Neural progenitor cell (in vitro differentiated cells): Measurements from ENCODE around the gene C3orf22. TPM values are rescaled to one million over a fixed set of nuclear protein-coding genes. Genes with fewer than 3 reads are reported as not detected.

Source experiments
- DNase-seq: peaks from one replicate; pipeline ENCODE4 v3.0.0-alpha.2; 2016; ENCODE audit warnings: low spot score
- H2AFZ ChIP-seq: fragments of 200-600 bp; sonication (generic); replicated peaks from 2 replicates; pipeline ENCODE4 v1.6.1; 2016; ENCODE audit warnings: antibody characterized with exemption
- H3F3A ChIP-seq: fragments of 200-600 bp; sonication (generic); 2 replicates; pipeline ENCODE4 v1.6.1; 2016; ENCODE audit warnings: antibody characterized with exemption, low read depth
- H3K27ac ChIP-seq: fragments of 200-600 bp; sonication (generic); 2 replicates; pipeline ENCODE4 v1.5.1; 2016; ENCODE audit warnings: mild to moderate bottlenecking
- H3K27me3 ChIP-seq: fragments of 200-600 bp; sonication (generic); 2 replicates; pipeline ENCODE4 v1.6.1; 2016; ENCODE audit warnings: mild to moderate bottlenecking, moderate library complexity
- H3K36me3 ChIP-seq: fragments of 200-600 bp; sonication (generic); 2 replicates; pipeline ENCODE4 v1.5.1; 2016
- H3K4me1 ChIP-seq: fragments of 200-600 bp; sonication (generic); 2 replicates; pipeline ENCODE4 v1.6.1; 2016; ENCODE audit warnings: mixed run types
- H3K4me2 ChIP-seq: fragments of 200-600 bp; sonication (generic); 2 replicates; pipeline ENCODE4 v1.6.1; 2016
- H3K4me3 ChIP-seq: fragments of 200-600 bp; sonication (generic); 2 replicates; pipeline ENCODE4 v1.5.1; 2016
- H3K79me2 ChIP-seq: fragments of 200-600 bp; sonication (generic); 2 replicates; pipeline ENCODE4 v1.6.1; 2016; ENCODE audit warnings: low read depth
- H3K9ac ChIP-seq: fragments of 200-600 bp; sonication (generic); 2 replicates; pipeline ENCODE4 v1.6.1; 2016
- H3K9me3 ChIP-seq: fragments of 200-600 bp; sonication (generic); 2 replicates; pipeline ENCODE4 v1.5.1; 2016; ENCODE audit warnings: low read depth
- H4K20me1 ChIP-seq: fragments of 200-600 bp; sonication (generic); 2 replicates; pipeline ENCODE4 v1.6.1; 2016; ENCODE audit warnings: low read depth
- H3K27ac Mint-ChIP-seq: 3 replicates; pipeline ENCODE4 v1.8.0; 2021; ENCODE audit warnings: mixed read lengths
- H3K27me3 Mint-ChIP-seq: 2 replicates; pipeline ENCODE4 v1.8.0; 2022; ENCODE audit warnings: low read depth, mild to moderate bottlenecking, inconsistent platforms, moderate library complexity, mixed read lengths; ENCODE audit not compliant: insufficient read depth
- H3K36me3 Mint-ChIP-seq: 3 replicates; pipeline ENCODE4 v1.8.0; 2021; ENCODE audit warnings: mixed read lengths
- H3K4me1 Mint-ChIP-seq: 3 replicates; pipeline ENCODE4 v1.8.0; 2021; ENCODE audit warnings: mixed read lengths
- H3K4me3 Mint-ChIP-seq: 3 replicates; pipeline ENCODE4 v1.8.0; 2021; ENCODE audit warnings: mild to moderate bottlenecking, moderate library complexity, mixed read lengths
- H3K9me3 Mint-ChIP-seq: 3 replicates; pipeline ENCODE4 v1.8.0; 2020; ENCODE audit warnings: mixed read lengths
- EZH2 ChIP-seq: fragments of 200-600 bp; sonication (generic); IDR thresholded peaks from 2 replicates; pipeline ENCODE4 v1.6.1; 2017; ENCODE audit warnings: antibody characterized with exemption, mild to moderate bottlenecking, moderate library complexity
- EZH2phosphoT487 ChIP-seq: fragments of 200-600 bp; sonication (generic); IDR thresholded peaks from 2 replicates; pipeline ENCODE4 v1.6.1; 2017; ENCODE audit warnings: antibody characterized with exemption
- total RNA-seq: library from RNA; depleted of rRNA; stranded (reverse); fragments of >200 nt; gene quantifications from 2 replicates; pipeline ENCODE4 v1.2.3, GENCODE V29; 2015; ENCODE audit warnings: low replicate concordance
- TF ChIP-seq, protein P1 (sequence below): fragments of 200-600 bp; sonication (generic); IDR thresholded peaks from 2 replicates; pipeline ENCODE4 v1.5.1; 2017; ENCODE audit warnings: antibody characterized with exemption, mild to moderate bottlenecking

C3orf22 gene
- total RNA-seq, 1 donor from 2014 or later = not detected

DNA sequence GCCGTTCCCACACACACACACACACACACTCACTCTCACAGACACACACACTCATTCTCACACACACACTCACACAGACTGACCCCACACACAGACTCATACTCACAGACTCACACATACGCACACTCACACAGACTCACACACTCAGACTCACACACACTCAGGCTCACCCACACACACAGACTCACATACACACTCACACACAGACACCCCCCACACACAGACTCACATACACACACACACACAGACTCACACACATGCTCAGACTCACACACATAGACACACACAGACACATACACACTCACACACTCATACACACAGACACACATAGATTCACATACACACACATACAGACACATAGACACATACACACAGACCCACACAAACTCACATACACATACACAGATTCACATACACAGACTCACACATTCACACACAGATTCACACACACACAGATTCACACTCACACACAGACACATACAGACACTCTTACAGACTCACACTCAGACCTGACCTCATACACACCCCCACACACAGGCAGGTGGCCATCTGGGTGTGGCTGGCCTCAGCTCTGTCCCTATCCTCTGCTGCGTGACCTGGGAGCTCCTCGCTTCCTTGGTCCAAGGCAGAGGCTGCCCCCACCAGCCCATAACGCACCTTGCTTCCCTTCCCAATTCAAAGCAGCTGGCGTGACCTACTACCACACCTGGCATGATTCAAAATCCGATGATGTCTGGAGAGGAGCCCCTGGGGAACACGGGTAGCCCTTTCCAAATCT is 1.9 kb downstream of the C3orf22 start:
- no peaks in the 10 kb centered on the region for H3K9me3 ChIP-seq
- peaks cover 3% of the 10 kb centered on the region for H3K9me3 Mint-ChIP-seq
- no peak overlapping the region for H3K27ac Mint-ChIP-seq
- H3K4me1 Mint-ChIP-seq = no peaks in the 10 kb centered on the region
- no peaks in the 10 kb centered on the region for H3K36me3 ChIP-seq
- H2AFZ ChIP-seq = no peak overlapping the region
- H3K4me3 ChIP-seq = no peak overlapping the region
- H3F3A ChIP-seq = no peaks in the 10 kb centered on the region
- no peaks in the 10 kb centered on the region for H3K79me2 ChIP-seq
- H3K9ac ChIP-seq = no peak overlapping the region
- H4K20me1 ChIP-seq = no peaks in the 10 kb centered on the region
- H3K27ac ChIP-seq = no peak overlapping the region
- H3K36me3 Mint-ChIP-seq = no peaks in the 10 kb centered on the region
- TF ChIP-seq, protein P1, sequence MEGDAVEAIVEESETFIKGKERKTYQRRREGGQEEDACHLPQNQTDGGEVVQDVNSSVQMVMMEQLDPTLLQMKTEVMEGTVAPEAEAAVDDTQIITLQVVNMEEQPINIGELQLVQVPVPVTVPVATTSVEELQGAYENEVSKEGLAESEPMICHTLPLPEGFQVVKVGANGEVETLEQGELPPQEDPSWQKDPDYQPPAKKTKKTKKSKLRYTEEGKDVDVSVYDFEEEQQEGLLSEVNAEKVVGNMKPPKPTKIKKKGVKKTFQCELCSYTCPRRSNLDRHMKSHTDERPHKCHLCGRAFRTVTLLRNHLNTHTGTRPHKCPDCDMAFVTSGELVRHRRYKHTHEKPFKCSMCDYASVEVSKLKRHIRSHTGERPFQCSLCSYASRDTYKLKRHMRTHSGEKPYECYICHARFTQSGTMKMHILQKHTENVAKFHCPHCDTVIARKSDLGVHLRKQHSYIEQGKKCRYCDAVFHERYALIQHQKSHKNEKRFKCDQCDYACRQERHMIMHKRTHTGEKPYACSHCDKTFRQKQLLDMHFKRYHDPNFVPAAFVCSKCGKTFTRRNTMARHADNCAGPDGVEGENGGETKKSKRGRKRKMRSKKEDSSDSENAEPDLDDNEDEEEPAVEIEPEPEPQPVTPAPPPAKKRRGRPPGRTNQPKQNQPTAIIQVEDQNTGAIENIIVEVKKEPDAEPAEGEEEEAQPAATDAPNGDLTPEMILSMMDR = no peak
- no peak for DNase-seq
- no peak overlapping the region for H3K4me3 Mint-ChIP-seq
- no peaks in the 10 kb centered on the region for H3K27me3 Mint-ChIP-seq
- peaks cover under 1% of the 10 kb centered on the region for H3K27me3 ChIP-seq
- no peak overlapping the region for H3K4me2 ChIP-seq
- H3K4me1 ChIP-seq = no peaks in the 10 kb centered on the region

DNA sequence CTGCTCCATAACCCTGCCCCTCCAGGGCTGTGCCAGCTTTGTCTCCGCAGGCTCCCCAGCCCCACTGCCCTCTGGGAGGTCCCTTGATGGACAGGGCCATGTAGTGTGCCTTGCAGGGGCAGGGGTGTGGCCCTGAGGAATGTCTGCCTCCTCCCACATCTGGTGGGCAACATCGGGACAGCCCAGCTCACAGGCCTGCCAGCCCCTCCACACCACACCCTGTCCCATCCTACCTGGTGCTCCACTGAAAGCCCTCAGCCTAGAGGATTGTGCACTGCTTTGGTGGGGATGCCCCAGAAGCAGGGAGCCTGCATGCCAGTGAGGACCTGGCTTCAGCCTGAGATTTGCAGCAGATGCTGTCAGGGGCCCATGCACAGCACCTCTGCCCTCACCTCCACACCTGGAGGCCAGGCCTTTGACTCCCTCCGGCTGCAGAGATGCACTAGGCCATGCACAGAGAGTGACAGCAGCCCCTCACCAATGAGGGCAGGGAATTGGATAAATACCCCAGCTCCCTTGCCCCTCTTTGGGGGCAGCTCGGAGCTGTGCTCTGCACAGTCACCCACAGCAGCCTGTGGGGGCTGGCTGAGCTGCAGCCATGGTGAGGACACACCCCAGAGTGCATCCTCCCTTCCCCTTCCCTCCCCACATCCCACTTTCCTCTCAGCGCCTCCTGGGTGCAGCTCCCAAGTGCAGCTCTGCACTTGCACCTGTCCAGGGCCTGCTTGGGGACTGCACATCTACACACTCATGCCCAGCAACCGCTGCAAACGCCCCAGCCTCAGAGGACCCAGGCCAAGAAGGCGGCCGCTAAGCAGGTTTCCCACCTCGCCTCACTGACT is 2.7 kb downstream of the C3orf22 start:
- Histone ChIP-seq H3F3A (no peaks in the 10 kb centered on the region), H3K4me1 (no peaks in the 10 kb centered on the region), H3K9ac (no peak overlapping the region), H4K20me1 (no peaks in the 10 kb centered on the region), H3K4me3 (no peak overlapping the region), H3K79me2 (no peaks in the 10 kb centered on the region), H2AFZ (no peak overlapping the region), H3K27ac (no peak overlapping the region), H3K9me3 (no peaks in the 10 kb centered on the region), H3K27me3 (no peaks in the 10 kb centered on the region), H3K4me2 (no peak overlapping the region), H3K36me3 (no peaks in the 10 kb centered on the region)
- Mint-ChIP-seq H3K27ac (no peak overlapping the region), H3K4me1 (peaks cover 1% of the 10 kb centered on the region), H3K36me3 (no peaks in the 10 kb centered on the region), H3K9me3 (no peaks in the 10 kb centered on the region), H3K4me3 (no peak overlapping the region), H3K27me3 (no peaks in the 10 kb centered on the region)
- TF ChIP-seq EZH2 (no peak), EZH2phosphoT487 (no peak)
- TF ChIP-seq, protein P1 = no peak
- DNase-seq = no peak

DNA sequence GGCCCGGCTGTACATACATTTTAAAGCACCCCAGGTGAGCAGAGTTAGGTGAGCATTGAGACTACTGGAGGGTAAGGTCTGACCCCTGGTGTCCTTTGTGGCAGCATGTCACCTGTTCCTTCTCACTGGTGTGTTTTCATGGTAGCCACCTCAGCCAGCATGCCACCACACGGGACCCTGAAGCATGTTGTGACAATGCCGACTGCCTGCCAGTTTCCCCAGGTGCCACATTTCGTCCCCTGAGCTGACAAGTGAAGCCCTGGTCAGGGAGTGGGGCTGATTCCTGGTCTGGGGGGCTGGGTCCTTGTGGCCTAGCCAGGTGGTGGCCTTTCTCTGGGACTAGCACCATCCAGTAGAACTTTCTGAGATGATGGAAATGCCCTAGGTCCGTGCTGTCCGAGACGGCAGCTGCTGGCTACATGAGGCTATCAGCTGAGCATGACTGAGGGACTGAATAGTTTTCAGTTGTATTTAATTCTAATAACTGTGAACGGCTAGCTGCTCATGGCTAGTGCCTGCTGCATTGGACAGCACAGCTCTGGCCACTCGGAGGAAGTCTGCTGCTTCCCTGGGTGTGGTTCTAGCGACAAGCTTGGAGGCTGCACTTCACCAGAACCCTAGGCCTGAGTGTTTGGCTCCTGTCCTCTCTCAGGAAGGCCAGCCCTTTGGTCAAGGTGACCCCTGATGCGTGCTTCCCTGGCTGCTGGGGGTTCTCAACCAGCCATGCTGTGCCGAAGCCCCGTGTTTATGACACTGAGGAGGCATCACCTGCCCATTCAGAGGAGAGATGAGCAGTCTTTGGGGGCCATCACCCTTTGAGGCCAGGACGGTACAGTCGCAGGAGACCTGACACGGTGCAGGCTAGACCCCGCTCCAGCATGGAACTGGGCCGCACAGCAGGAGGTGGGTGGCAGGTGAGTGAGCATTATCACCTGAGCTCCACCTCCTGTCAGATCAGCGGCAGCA is 3.9 kb downstream of the C3orf22 start:
- DNase-seq = no peak
- Mint-ChIP-seq H3K36me3 (no peaks in the 10 kb centered on the region), H3K27ac (no peak overlapping the region)

More for the DNA sequence above, 3.9 kb downstream of the C3orf22 start:
- H3K36me3 ChIP-seq = no peaks in the 10 kb centered on the region
- TF ChIP-seq EZH2phosphoT487 (no peak), EZH2 (no peak)
- TF ChIP-seq, protein P1 = no peak
- H3K4me1 ChIP-seq = peaks cover 2% of the 10 kb centered on the region
- no peaks in the 10 kb centered on the region for H3K27me3 ChIP-seq
- H2AFZ ChIP-seq = no peak overlapping the region
- no peaks in the 10 kb centered on the region for H3K9me3 Mint-ChIP-seq
- H4K20me1 ChIP-seq = no peaks in the 10 kb centered on the region
- no peak overlapping the region for H3K9ac ChIP-seq
- no peaks in the 10 kb centered on the region for H3F3A ChIP-seq
- no peak overlapping the region for H3K4me3 Mint-ChIP-seq
- no peak overlapping the region for H3K4me3 ChIP-seq
- no peak overlapping the region for H3K27ac ChIP-seq
- H3K4me1 Mint-ChIP-seq = peaks cover 10% of the 10 kb centered on the region
- H3K4me2 ChIP-seq = no peak overlapping the region
- no peaks in the 10 kb centered on the region for H3K79me2 ChIP-seq
- H3K27me3 Mint-ChIP-seq = no peaks in the 10 kb centered on the region
- H3K9me3 ChIP-seq = no peaks in the 10 kb centered on the region
